Astrocyte (in vitro differentiated cells and primary cell): ENCODE results near the gene ADGRB2.

Experiments used
- CTCF ChIP-seq: IDR thresholded peaks from 2 replicates; pipeline ENCODE4 v1.5.1; 2011; ENCODE audit warnings: low read depth, mild to moderate bottlenecking, inconsistent platforms, low read length, moderate library complexity; ENCODE audit not compliant: insufficient read depth
- EZH2 ChIP-seq: IDR thresholded peaks from 2 replicates; pipeline ENCODE4 v1.6.1; 2012; ENCODE audit warnings: mild to moderate bottlenecking, low read length, inconsistent platforms; ENCODE audit not compliant: insufficient read depth

DNA sequence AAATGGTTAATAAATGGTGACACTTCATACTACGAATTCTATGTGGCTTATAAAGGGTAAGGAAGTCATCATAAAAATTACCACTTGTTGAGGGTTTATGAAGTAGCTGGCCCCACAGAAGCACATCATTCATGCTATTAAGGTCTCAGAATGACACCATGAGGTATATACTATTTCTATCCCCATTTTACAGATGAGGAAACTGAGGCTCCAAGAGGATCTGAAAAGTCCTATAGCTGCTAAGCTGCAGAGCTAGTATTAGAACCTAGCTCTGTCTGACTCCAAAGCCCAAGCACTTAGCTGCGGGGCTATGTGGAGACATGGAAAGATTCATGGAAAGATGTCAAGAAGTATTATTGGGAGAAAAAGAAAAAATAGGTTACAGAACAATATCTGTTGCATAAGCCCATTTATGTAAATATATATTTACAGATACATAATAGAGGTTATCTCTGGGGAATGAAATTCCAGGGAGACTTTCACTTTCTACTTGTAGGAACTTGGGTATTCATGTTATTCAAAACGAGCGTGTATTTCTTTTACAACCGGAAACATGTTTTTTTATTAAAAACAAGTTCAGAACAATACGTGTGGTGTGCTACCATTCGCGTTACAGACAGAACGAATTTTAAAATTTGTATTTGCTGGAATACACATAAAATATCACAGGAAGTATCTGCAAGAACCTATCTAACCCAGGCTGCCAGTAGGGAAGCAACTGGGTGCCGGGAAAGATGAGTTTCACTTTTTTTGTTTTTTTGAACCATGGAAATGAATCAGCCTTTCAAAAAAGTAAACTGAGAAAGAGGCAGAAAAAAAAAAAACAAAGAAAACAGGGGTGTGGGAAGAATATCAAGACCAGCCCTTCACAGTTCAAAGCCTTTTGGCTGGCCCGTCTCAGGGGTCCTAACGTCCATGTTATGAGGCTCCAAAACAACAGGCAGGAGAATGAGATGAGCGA, 38.3 kb upstream of the ADGRB2 start:
- no peak for TF ChIP-seq CTCF
- no peak for TF ChIP-seq EZH2
